ENCODE data around the gene ANKRD16. TPM values are rescaled to one million over a fixed set of nuclear protein-coding genes. Genes with fewer than 3 reads are reported as not detected.
A peak's percentile ranks its signal among the peaks of the same experiment; 100 is the strongest.

ANKRD16 gene
- total and polyA plus RNA-seq, 2 of the 13 experiments (the other 11 are each of a cell fraction or from before 2014, with no cell fraction given) = 8.0 to 11.4 TPM

DNA sequence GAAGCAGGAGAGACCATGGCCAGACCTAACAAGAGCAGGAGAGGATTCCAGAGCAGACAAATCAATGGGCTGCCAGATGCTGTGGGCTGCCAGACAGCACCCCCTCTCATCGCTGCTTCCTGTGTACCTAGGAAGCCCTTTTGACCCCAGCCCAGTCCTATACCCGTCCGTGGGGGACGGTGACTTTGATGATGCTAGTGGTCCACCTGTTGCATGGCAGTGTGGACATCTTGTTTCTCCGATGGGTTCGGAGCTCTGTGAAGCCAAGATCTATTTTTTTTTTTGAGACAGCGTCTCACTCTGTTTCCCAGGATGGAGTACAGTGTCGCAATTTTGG, 58.3 kb downstream of the ANKRD16 start (continued):
- TF ChIP-seq, protein P1, sequence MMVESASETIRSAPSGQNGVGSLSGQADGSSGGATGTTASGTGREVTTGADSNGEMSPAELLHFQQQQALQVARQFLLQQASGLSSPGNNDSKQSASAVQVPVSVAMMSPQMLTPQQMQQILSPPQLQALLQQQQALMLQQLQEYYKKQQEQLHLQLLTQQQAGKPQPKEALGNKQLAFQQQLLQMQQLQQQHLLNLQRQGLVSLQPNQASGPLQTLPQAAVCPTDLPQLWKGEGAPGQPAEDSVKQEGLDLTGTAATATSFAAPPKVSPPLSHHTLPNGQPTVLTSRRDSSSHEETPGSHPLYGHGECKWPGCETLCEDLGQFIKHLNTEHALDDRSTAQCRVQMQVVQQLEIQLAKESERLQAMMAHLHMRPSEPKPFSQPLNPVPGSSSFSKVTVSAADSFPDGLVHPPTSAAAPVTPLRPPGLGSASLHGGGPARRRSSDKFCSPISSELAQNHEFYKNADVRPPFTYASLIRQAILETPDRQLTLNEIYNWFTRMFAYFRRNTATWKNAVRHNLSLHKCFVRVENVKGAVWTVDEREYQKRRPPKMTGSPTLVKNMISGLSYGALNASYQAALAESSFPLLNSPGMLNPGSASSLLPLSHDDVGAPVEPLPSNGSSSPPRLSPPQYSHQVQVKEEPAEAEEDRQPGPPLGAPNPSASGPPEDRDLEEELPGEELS (CRISPR knock-in tag; IDR thresholded peaks at IDR 0.05) = peak; percentile 34; the same call in 1 of the 2 replicates
- TF ChIP-seq, protein P2, sequence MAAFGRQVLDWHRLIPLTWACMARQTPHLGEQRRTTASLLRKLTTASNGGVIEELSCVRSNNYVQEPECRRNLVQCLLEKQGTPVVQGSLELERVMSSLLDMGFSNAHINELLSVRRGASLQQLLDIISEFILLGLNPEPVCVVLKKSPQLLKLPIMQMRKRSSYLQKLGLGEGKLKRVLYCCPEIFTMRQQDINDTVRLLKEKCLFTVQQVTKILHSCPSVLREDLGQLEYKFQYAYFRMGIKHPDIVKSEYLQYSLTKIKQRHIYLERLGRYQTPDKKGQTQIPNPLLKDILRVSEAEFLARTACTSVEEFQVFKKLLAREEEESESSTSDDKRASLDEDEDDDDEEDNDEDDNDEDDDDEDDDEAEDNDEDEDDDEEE (CRISPR knock-in tag; IDR thresholded peaks at IDR 0.05) = no peak
- TF ChIP-seq ZNF878 (CRISPR knock-in tag; IDR thresholded peaks at IDR 0.05) = no peak
- 0 out of 2 replicates have a peak, but pooled peaks have one; percentile 12 for TF ChIP-seq RAD21 (CRISPR knock-in tag; IDR thresholded peaks at IDR 0.05)
- TF ChIP-seq, protein P3, sequence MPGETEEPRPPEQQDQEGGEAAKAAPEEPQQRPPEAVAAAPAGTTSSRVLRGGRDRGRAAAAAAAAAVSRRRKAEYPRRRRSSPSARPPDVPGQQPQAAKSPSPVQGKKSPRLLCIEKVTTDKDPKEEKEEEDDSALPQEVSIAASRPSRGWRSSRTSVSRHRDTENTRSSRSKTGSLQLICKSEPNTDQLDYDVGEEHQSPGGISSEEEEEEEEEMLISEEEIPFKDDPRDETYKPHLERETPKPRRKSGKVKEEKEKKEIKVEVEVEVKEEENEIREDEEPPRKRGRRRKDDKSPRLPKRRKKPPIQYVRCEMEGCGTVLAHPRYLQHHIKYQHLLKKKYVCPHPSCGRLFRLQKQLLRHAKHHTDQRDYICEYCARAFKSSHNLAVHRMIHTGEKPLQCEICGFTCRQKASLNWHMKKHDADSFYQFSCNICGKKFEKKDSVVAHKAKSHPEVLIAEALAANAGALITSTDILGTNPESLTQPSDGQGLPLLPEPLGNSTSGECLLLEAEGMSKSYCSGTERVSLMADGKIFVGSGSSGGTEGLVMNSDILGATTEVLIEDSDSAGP (CRISPR knock-in tag; IDR thresholded peaks at IDR 0.05; ENCODE audit: borderline replicate concordance) = peak; percentile 48; the same call in 1 of the 2 replicates
- no peak for TF ChIP-seq SRSF1 (optimal IDR thresholded peaks at IDR 0.05; ENCODE audit: low read depth, low read length)
- peak; percentile 55 for TF ChIP-seq SKI (IDR thresholded peaks at IDR 0.05; ENCODE audit: partially characterized antibody)
- TF ChIP-seq NFKB2 (CRISPR knock-in tag; IDR thresholded peaks at IDR 0.05; ENCODE audit: borderline replicate concordance) = peak; percentile 36; the same call in 1 of the 2 replicates
- TF ChIP-seq ZNF746 (CRISPR knock-in tag; IDR thresholded peaks at IDR 0.05) = peak; percentile 44; the same call in 1 of the 2 replicates
- no peak for TF ChIP-seq MIXL1 (CRISPR knock-in tag; IDR thresholded peaks at IDR 0.05)
- TF ChIP-seq NFATC3 (CRISPR knock-in tag; IDR thresholded peaks at IDR 0.05) = no peak
- peak; percentile 32; the same call in 1 of the 2 replicates for TF ChIP-seq CEBPG (CRISPR knock-in tag; IDR thresholded peaks at IDR 0.05)
- 0 out of 2 replicates have a peak, but pooled peaks have one; percentile 50 for TF ChIP-seq KDM1A (CRISPR knock-in tag; IDR thresholded peaks at IDR 0.05)
- TF ChIP-seq, protein P4, sequence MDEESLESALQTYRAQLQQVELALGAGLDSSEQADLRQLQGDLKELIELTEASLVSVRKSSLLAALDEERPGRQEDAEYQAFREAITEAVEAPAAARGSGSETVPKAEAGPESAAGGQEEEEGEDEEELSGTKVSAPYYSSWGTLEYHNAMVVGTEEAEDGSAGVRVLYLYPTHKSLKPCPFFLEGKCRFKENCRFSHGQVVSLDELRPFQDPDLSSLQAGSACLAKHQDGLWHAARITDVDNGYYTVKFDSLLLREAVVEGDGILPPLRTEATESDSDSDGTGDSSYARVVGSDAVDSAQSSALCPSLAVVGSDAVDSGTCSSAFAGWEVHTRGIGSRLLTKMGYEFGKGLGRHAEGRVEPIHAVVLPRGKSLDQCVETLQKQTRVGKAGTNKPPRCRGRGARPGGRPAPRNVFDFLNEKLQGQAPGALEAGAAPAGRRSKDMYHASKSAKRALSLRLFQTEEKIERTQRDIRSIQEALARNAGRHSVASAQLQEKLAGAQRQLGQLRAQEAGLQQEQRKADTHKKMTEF (CRISPR knock-in tag; IDR thresholded peaks at IDR 0.05) = 0 out of 2 replicates have a peak, but pooled peaks have one; percentile 51
- peak; percentile 95 for TF ChIP-seq NR2F1 (CRISPR knock-in tag; IDR thresholded peaks at IDR 0.05)
- peak; percentile 70 for TF ChIP-seq TCF7 (IDR thresholded peaks at IDR 0.05; ENCODE audit: low read depth)
- TF ChIP-seq TCF7L2 (IDR thresholded peaks at IDR 0.05; ENCODE audit: low read depth, low read length) = no peak
- TF ChIP-seq ZNF224 (CRISPR knock-in tag; IDR thresholded peaks at IDR 0.05) = no peak
- peak; percentile 41; the same call in 1 of the 2 replicates for TF ChIP-seq BCL6 (CRISPR knock-in tag; IDR thresholded peaks at IDR 0.05)
- TF ChIP-seq SRY (CRISPR knock-in tag; IDR thresholded peaks at IDR 0.05) = 0 out of 2 replicates have a peak, but pooled peaks have one; percentile 40
- TF ChIP-seq, protein P5, sequence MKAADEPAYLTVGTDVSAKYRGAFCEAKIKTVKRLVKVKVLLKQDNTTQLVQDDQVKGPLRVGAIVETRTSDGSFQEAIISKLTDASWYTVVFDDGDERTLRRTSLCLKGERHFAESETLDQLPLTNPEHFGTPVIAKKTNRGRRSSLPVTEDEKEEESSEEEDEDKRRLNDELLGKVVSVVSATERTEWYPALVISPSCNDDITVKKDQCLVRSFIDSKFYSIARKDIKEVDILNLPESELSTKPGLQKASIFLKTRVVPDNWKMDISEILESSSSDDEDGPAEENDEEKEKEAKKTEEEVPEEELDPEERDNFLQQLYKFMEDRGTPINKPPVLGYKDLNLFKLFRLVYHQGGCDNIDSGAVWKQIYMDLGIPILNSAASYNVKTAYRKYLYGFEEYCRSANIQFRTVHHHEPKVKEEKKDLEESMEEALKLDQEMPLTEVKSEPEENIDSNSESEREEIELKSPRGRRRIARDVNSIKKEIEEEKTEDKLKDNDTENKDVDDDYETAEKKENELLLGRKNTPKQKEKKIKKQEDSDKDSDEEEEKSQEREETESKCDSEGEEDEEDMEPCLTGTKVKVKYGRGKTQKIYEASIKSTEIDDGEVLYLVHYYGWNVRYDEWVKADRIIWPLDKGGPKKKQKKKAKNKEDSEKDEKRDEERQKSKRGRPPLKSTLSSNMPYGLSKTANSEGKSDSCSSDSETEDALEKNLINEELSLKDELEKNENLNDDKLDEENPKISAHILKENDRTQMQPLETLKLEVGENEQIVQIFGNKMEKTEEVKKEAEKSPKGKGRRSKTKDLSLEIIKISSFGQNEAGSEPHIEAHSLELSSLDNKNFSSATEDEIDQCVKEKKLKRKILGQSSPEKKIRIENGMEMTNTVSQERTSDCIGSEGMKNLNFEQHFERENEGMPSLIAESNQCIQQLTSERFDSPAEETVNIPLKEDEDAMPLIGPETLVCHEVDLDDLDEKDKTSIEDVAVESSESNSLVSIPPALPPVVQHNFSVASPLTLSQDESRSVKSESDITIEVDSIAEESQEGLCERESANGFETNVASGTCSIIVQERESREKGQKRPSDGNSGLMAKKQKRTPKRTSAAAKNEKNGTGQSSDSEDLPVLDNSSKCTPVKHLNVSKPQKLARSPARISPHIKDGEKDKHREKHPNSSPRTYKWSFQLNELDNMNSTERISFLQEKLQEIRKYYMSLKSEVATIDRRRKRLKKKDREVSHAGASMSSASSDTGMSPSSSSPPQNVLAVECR (CRISPR knock-in tag; IDR thresholded peaks at IDR 0.05; ENCODE audit: borderline replicate concordance) = peak; percentile 50; the same call in 1 of the 2 replicates
